Smooth muscle cell of the pulmonary artery (primary cell): ENCODE data around the gene KIF25. TPM values are rescaled to one million over a fixed set of nuclear protein-coding genes. Genes with fewer than 3 reads are reported as not detected.

Experiments used
- total RNA-seq: library from RNA; depleted of rRNA; stranded (reverse); fragments of >200 nt; gene quantifications from 2 replicates; pipeline ENCODE4 v1.2.3, GENCODE V29; 2014

The KIF25 gene, protein sequence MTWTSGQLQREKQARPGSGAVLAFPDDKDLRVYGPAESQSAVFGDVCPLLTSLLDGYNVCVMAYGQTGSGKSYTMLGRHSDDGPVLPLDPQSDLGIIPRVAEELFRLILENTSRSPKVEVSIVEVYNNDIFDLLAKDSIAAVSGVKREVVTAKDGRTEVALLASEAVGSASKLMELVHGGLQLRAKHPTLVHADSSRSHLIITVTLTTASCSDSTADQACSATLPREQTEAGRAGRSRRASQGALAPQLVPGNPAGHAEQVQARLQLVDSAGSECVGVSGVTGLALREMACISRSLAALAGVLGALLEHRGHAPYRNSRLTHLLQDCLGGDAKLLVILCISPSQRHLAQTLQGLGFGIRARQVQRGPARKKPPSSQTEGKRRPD
- 0.72 TPM in 1 of 2 replicates, not detected in the other for total RNA-seq

DNA sequence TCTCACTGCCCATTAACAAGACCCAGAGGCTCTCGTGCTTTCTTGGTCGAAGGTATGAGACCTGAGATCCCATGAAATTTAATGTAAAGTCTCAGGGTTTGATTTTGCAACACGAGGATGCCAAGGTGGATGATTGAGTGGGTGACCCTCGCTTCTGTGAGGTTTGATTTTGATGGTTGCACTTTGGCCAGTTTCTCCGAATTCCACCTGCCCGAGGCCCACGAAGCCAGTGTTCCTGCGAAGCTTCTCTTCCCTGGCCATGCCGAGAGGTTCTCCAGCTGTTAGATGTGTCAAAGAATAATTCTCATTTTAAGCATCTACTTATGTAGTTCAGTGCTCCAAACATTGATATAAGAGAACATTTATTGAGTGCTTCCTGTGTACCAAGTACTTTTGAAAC lies at the start of gene KIF25:
TSS of gene KIF25 (plus strand) at position 30 of the 400 bp plus-strand sequence. CDS start 31,915 bp downstream, outside the sequence.

DNA sequence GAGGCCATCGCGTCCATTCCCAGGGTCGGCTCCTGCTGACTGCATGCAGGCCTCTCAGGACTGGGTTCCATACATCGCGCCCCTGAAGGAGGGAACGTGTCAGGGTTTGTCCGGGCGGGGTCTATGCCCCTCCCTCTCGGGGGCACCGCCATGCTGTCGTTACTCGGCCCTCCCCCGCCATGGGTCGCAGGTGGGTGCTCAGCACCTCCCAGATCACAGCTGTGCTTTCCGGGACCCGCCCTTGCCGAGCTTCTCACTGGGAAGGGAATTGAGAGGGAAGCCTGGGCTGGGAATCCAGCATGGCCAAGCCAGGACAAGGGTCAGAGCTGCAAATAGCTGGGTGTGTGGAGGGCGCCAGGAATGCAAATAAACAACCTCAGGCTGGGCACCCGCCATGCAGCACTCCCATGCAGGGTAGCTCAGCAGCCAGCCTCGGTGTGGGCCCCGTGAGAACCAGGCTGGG lies 81.5 kb downstream of the KIF25 start, which contains the start of gene FRMD1:
TSS of gene FRMD1 (minus strand) at position 270 of the 463 bp plus-strand sequence. CDS start at position 152, 118 bp downstream.

Other genes starting within 250 kb of the KIF25 start
- gene AFDN, start 170.8 kb upstream of the KIF25 start, total RNA-seq, result 29.1 and 39.5 TPM in 2 replicates
- not detected in 2 replicates for gene FRMD1, start 81.5 kb downstream of the KIF25 start, total RNA-seq